Tibial nerve (tissue), 4 donors: ENCODE results near the gene ALPK3. TPM values are rescaled to one million over a fixed set of nuclear protein-coding genes. Genes with fewer than 3 reads are reported as not detected.

Source experiments
- DNase-seq, 2 donors: peaks; one replicate each; pipeline ENCODE4 v3.0.0-alpha.2; 2019; ENCODE audit warnings: low spot score in 2 of 2
- H3K27ac ChIP-seq, 4 donors: fragments of 200-600 bp; sonication (generic) in 3 of 4; one replicate each; pipeline ENCODE4 v1.5.1; 2017 to 2019; ENCODE audit warnings: mild to moderate bottlenecking in 1 of 4
- H3K27me3 ChIP-seq, 2 donors: fragments of 200-600 bp; sonication (generic) in 1 of 2; one replicate each; pipeline versions ENCODE4 v1.5.1 to v1.6.0; 2017 to 2019
- H3K36me3 ChIP-seq, 3 donors: fragments of 200-600 bp; sonication (generic); one replicate each; pipeline ENCODE4 v1.5.1; 2018 to 2019
- H3K4me1 ChIP-seq, 4 donors: fragments of 200-600 bp; sonication (generic) in 3 of 4; one replicate each; pipeline ENCODE4 v1.5.1; 2017 to 2019
- H3K4me3 ChIP-seq, 4 donors: fragments of 200-600 bp; sonication (generic) in 3 of 4; one replicate each; pipeline ENCODE4 v1.5.1; 2017 to 2019; ENCODE audit warnings: mild to moderate bottlenecking in 1 of 4, moderate library complexity in 1 of 4
- H3K9me3 ChIP-seq, 4 donors: fragments of 200-600 bp; sonication (generic) in 3 of 4; one replicate each; pipeline ENCODE4 v1.5.1; 2017 to 2019
- CTCF ChIP-seq, 5 experiments: fragments of 200-600 bp in 3 of 5; fragments of 450-650 bp in 2 of 5; sonication (generic) in 3 of 5; IDR thresholded peaks; one replicate each; pipeline ENCODE4 v1.5.1; 2016 to 2019; ENCODE audit warnings: antibody characterized with exemption in 5 of 5, mild to moderate bottlenecking in 3 of 5, moderate library complexity in 2 of 5
- EP300 ChIP-seq, 2 donors: sonication (generic); formaldehyde crosslinking; IDR thresholded peaks; one replicate each; pipeline ENCODE4 v1.6.1; 2017; ENCODE audit warnings: antibody characterized with exemption in 2 of 2, mild to moderate bottlenecking in 1 of 2
- POLR2A ChIP-seq, 2 donors: fragments of 450-650 bp; IDR thresholded peaks; one replicate each; pipeline ENCODE4 v1.6.1; 2017; ENCODE audit warnings: antibody characterized with exemption in 2 of 2, mild to moderate bottlenecking in 2 of 2, moderate library complexity in 2 of 2
- WGBS, 2 donors: methylation state at CpG; one replicate each; pipeline ENCODE4 v1.1.5; 2018; 5-methylcytosine and 5-hydroxymethylcytosine counted together
- total RNA-seq, 4 donors: library from RNA; depleted of rRNA; stranded (reverse); fragments of >200 nt; gene quantifications; one replicate each; pipeline ENCODE4 v1.1.0, GENCODE V29; 2016

Gene ALPK3
- total RNA-seq, 4 donors from 2014 or later, result 2.4 to 7.1 (median 4.7) TPM

- TF ChIP-seq CTCF (IDR thresholded peaks at IDR 0.05), result no peak
- no peak for TF ChIP-seq EP300 (IDR thresholded peaks at IDR 0.05)
- TF ChIP-seq POLR2A (IDR thresholded peaks at IDR 0.05), result no peak
- Histone ChIP-seq H3K27ac (no peak overlapping the region), H3K4me3 (no peak overlapping the region), H3K9me3 (no peaks in the 10 kb centered on the region), H3K27me3 (no peaks in the 10 kb centered on the region), H3K4me1 (peaks cover 0 to 79% (median 14%) of the 10 kb centered on the region in 4 donors), H3K36me3 (no peaks in the 10 kb centered on the region)
- no peak for DNase-seq
- WGBS, 2 donors, result 57 to 58% methylated on average over 8 of the region's 8 CpGs
These were observed 4.4 kb downstream of the ALPK3 start for GRCh38 chr15:84821501-84822021.

- WGBS, 2 donors, result 74 to 76% methylated on average over 4 of the region's 4 CpGs
- Histone ChIP-seq H3K27me3 (no peaks in the 10 kb centered on the region), H3K9me3 (no peaks in the 10 kb centered on the region), H3K4me1 (peaks cover 0 to 80% (median 9%) of the 10 kb centered on the region in 4 donors), H3K36me3 (no peaks in the 10 kb centered on the region), H3K4me3 (no peak overlapping the region), H3K27ac (no peak overlapping the region)
- no peak for DNase-seq
- no peak for TF ChIP-seq CTCF (IDR thresholded peaks at IDR 0.05)
These were observed 5.6 kb downstream of the ALPK3 start for GRCh38 chr15:84822653-84823281.

GRCh38 chr15:84823282-84823878 is 6.2 kb downstream of the ALPK3 start:
- 80 to 87% methylated on average over 3 of the region's 3 CpGs for WGBS, 2 donors
- DNase-seq, result no peak
- Histone ChIP-seq H3K4me3 (no peak overlapping the region), H3K27ac (peak overlapping the region in 1 of 4 donors; percentile 20), H3K4me1 (peaks cover 0 to 80% (median 6%) of the 10 kb centered on the region in 4 donors), H3K9me3 (no peaks in the 10 kb centered on the region), H3K27me3 (no peaks in the 10 kb centered on the region), H3K36me3 (no peaks in the 10 kb centered on the region)
- TF ChIP-seq POLR2A (IDR thresholded peaks at IDR 0.05) (no peak), EP300 (IDR thresholded peaks at IDR 0.05) (no peak), CTCF (IDR thresholded peaks at IDR 0.05) (no peak)

GRCh38 chr15:84824260-84825007 is 7.3 kb downstream of the ALPK3 start:
- DNase-seq, result peak; percentile 36 to 84
- TF ChIP-seq POLR2A (IDR thresholded peaks at IDR 0.05) (no peak), CTCF (IDR thresholded peaks at IDR 0.05) (no peak), EP300 (IDR thresholded peaks at IDR 0.05) (peak in 1 of 2 donors; percentile 82)
- WGBS, 2 donors, result 79 to 86% methylated on average over 6 of the region's 6 CpGs
- no peaks in the 10 kb centered on the region for H3K9me3 ChIP-seq
- no peaks in the 10 kb centered on the region for H3K27me3 ChIP-seq
- H3K4me1 ChIP-seq, result peaks cover 0 to 78% (median 6%) of the 10 kb centered on the region in 4 donors
- H3K4me3 ChIP-seq, result no peak overlapping the region
- H3K27ac ChIP-seq, result peak overlapping the region in 2 of 4 donors; percentile 46 to 75
- H3K36me3 ChIP-seq, result no peaks in the 10 kb centered on the region
